Subcutaneous abdominal adipose tissue (tissue), 5 donors: ENCODE data around the gene ASB15.

Experiments used
- H3K27ac ChIP-seq: one replicate; pipeline ENCODE4 v1.7.0; 2013; ENCODE audit warnings: low read depth, mild to moderate bottlenecking, inconsistent platforms, low read length, moderate library complexity
- H3K27me3 ChIP-seq, 5 donors: one replicate each; pipeline ENCODE4 v1.7.0; 2013; ENCODE audit warnings: low read length in 5 of 5, inconsistent platforms in 1 of 5; ENCODE audit not compliant: control insufficient read depth in 5 of 5, insufficient read depth in 4 of 5
- H3K36me3 ChIP-seq, 5 donors: one replicate each; pipeline ENCODE4 v1.7.0; 2013; ENCODE audit warnings: low read length in 5 of 5; ENCODE audit not compliant: control insufficient read depth in 5 of 5, insufficient read depth in 5 of 5
- H3K4me1 ChIP-seq, 5 donors: one replicate each; pipeline ENCODE4 v1.7.0; 2013; ENCODE audit warnings: low read length in 5 of 5, mild to moderate bottlenecking in 3 of 5, moderate library complexity in 1 of 5; ENCODE audit not compliant: control insufficient read depth in 5 of 5, insufficient read depth in 5 of 5
- H3K4me3 ChIP-seq, 5 donors: one replicate each; pipeline ENCODE4 v1.7.0; 2013; ENCODE audit warnings: low read length in 5 of 5, low read depth in 1 of 5
- H3K9ac ChIP-seq, 5 donors: one replicate each; pipeline ENCODE4 v1.7.0; 2013; ENCODE audit warnings: low read length in 5 of 5, mild to moderate bottlenecking in 4 of 5, moderate library complexity in 3 of 5
- H3K9me3 ChIP-seq, 5 donors: one replicate each; pipeline ENCODE4 v1.7.0; 2013; ENCODE audit warnings: low read length in 5 of 5; ENCODE audit not compliant: control insufficient read depth in 5 of 5
- donor health status: healthy.
- donor health status: healthy.
- donor health status: healthy.
- donor health status: healthy.
- donor health status: healthy.

The ASB15 gene

GRCh38 chr7:123569352-123570010 lies 32.1 kb upstream of the ASB15 start:
- H3K9ac ChIP-seq, result no peak overlapping the region
- no peaks in the 10 kb centered on the region for H3K27me3 ChIP-seq

DNA sequence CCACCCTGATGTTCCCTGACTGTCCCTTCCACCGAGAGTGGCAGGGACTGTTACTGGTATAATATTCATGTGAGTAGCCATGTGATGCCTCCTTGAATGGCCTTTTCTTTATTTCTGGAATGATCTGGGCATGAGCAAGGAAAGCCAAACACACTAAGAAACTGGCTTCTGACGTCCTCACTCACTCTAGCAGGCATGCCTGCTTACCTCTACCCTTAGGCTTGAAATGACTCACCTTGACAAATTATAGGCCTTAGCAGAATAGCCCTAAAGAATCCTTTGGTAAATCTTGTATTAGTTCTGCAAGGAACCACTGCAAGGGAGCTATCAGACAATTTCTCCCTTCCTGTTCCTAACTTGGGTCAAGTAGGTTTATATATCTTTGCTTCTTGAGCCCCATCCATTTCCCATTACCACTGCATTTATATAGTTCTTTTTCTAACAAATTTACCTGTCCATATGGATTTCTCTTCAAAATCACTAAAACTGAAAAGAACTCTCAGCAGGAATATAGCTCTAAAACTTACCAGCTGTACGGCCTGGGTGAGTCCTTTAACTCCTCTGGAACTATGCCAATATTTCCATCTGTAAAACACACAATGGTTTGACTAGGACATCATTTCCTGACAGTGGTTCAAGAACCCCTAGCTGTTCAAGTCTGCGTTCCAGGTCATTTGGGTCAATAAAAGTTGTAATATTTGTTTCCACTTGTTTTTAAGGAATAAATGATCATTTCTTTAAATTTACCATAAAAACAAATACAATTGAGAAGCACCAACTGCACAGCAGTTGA lies 31.0 kb upstream of the ASB15 start:
- Histone ChIP-seq H3K4me3 (no peak overlapping the region), H3K36me3 (no peaks in the 10 kb centered on the region), H3K27me3 (no peaks in the 10 kb centered on the region), H3K4me1 (peaks cover 0 to 5% (median 0%) of the 10 kb centered on the region in 5 donors), H3K27ac (no peak overlapping the region), H3K9me3 (no peaks in the 10 kb centered on the region), H3K9ac (no peak overlapping the region)

More at GRCh38 chr7:123569352-123570010, 32.1 kb upstream of the ASB15 start:
- Histone ChIP-seq H3K4me3 (no peak overlapping the region), H3K36me3 (no peaks in the 10 kb centered on the region), H3K4me1 (peaks cover 0 to 5% (median 0%) of the 10 kb centered on the region in 5 donors), H3K27ac (no peak overlapping the region), H3K9me3 (no peaks in the 10 kb centered on the region)

- no peak overlapping the region for H3K27ac ChIP-seq
- no peak overlapping the region for H3K4me3 ChIP-seq
- peaks cover 0 to 5% (median 0%) of the 10 kb centered on the region in 5 donors for H3K4me1 ChIP-seq
- H3K36me3 ChIP-seq, result no peaks in the 10 kb centered on the region
- H3K9me3 ChIP-seq, result no peaks in the 10 kb centered on the region
- H3K9ac ChIP-seq, result no peak overlapping the region
- H3K27me3 ChIP-seq, result no peaks in the 10 kb centered on the region
Measured at GRCh38 chr7:123571187-123571586, 30.4 kb upstream of the ASB15 start.

DNA sequence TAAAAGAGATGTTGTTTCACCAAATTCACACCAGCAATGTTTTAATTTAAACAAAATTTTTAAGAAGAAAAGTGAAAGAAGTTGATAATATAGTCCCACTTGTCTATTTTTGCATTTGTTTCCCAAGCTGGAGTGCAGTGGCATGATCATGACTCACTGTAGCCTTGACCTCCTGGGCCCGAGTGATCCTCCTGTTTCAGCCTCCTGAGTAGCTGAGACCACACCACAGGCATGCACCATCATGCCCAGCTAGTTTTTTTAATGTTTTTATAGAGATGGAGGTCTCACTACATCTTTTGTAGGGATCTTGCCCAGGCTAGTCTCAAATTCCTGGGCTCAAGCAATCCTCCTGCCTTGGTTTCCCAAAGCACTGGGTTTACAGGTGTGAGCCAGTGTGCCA lies 29.9 kb upstream of the ASB15 start:
- H3K27ac ChIP-seq, result no peak overlapping the region
- no peaks in the 10 kb centered on the region for H3K27me3 ChIP-seq
- no peak overlapping the region for H3K4me3 ChIP-seq
- peaks cover 0 to 5% (median 0%) of the 10 kb centered on the region in 5 donors for H3K4me1 ChIP-seq
- H3K9me3 ChIP-seq, result no peaks in the 10 kb centered on the region
- no peak overlapping the region for H3K9ac ChIP-seq
- H3K36me3 ChIP-seq, result no peaks in the 10 kb centered on the region

DNA sequence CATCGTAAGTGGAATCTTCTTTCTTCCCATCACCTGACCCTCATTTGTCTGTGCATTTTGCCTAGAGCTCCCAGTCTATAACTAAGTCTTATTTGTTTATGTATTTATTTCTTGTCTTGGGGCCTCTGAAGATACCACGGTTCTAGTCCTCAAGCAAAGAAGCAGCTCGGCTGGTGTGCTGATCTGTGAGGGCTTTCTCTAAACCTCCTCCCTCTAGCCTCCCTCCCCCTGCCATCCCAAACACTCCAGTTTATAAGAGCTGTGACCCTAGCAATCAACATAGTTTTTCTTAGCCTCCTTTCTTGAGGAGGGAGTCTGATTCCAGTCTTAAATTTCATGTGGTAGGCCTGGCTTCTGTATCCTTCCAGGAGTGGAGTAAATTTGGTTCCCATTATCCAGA lies 28.3 kb upstream of the ASB15 start:
- Histone ChIP-seq H3K9ac (no peak overlapping the region), H3K9me3 (no peaks in the 10 kb centered on the region), H3K27me3 (no peaks in the 10 kb centered on the region), H3K4me1 (peaks cover 0 to 5% (median 0%) of the 10 kb centered on the region in 5 donors), H3K4me3 (no peak overlapping the region), H3K36me3 (no peaks in the 10 kb centered on the region), H3K27ac (no peak overlapping the region)

DNA sequence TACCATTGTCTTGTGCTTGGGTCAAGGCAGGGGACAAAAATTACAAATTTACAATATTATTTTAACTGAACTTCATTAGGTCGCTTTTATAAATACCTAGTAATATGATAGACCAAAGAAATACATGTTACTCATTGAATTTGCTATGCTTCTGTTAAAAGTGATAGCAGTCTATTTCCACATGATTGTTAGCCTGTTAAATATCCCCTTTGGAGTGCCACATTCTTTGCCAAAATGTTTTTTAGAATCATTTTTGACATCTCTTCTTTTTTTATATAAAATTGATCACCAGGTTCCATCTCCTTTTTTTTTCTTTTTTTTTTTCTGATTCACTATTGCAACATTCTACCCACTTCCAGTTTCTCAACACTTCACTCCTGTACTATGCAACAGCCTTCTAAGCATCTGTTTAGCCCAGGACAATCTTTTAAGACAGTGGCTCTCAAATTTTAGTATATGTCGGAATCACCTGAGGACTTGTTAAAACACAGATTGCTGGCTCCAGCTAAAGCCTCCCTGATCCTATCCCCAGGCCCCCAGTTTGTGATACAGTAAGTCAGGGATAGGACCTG lies 27.6 kb upstream of the ASB15 start:
- Histone ChIP-seq H3K4me3 (no peak overlapping the region), H3K27me3 (no peaks in the 10 kb centered on the region), H3K27ac (no peak overlapping the region), H3K9ac (no peak overlapping the region), H3K9me3 (no peaks in the 10 kb centered on the region), H3K36me3 (no peaks in the 10 kb centered on the region), H3K4me1 (peaks cover 0 to 5% (median 0%) of the 10 kb centered on the region in 5 donors)

DNA sequence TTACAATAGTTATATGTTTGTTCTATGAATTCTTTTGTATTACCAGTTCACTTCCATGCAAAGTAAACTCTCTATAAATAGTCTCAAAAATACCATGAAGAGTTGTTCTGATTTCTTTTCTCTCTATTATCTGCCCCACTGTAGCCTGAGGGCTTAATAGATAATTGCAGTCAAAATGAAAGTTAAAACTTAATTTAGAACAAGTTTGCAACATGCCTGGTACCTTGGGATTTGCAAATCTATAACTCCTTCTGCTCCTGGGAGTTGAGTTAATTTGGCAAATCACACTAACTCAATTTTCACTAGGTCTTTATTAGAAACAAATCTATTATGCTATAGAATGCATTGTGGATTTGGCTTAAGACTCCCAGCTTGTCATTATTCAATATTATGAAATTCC lies 22.2 kb upstream of the ASB15 start:
- H3K27ac ChIP-seq, result no peak overlapping the region
- H3K4me3 ChIP-seq, result no peak overlapping the region
- peaks cover 0 to 8% (median 0%) of the 10 kb centered on the region in 5 donors for H3K27me3 ChIP-seq
- H3K36me3 ChIP-seq, result no peaks in the 10 kb centered on the region
- no peak overlapping the region for H3K9ac ChIP-seq
- no peaks in the 10 kb centered on the region for H3K9me3 ChIP-seq
- no peaks in the 10 kb centered on the region for H3K4me1 ChIP-seq

GRCh38 chr7:123580406-123581161 lies 21.0 kb upstream of the ASB15 start:
- Histone ChIP-seq H3K9me3 (no peaks in the 10 kb centered on the region), H3K9ac (no peak overlapping the region), H3K4me3 (no peak overlapping the region), H3K4me1 (no peaks in the 10 kb centered on the region), H3K27me3 (peaks cover 0 to 8% (median 0%) of the 10 kb centered on the region in 5 donors), H3K36me3 (no peaks in the 10 kb centered on the region), H3K27ac (no peak overlapping the region)

DNA sequence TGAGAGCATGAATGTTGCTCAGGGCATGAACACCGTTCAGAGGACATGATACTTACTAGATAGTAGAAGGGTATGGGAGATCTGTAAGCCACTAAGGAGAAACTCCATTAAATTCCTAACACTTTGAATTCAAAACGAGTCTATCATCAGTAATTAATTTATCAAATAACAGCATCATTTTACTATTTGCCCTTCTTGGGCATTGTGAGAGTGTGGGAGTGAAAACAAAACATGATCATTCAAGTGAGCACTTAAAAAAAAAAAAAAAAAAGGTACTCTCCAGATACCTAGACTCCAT lies 20.5 kb upstream of the ASB15 start:
- Histone ChIP-seq H3K27ac (no peak overlapping the region), H3K36me3 (no peaks in the 10 kb centered on the region), H3K9me3 (no peaks in the 10 kb centered on the region), H3K9ac (no peak overlapping the region), H3K27me3 (peaks cover 0 to 8% (median 0%) of the 10 kb centered on the region in 5 donors), H3K4me3 (no peak overlapping the region), H3K4me1 (no peaks in the 10 kb centered on the region)

GRCh38 chr7:123583821-123584220 lies 17.8 kb upstream of the ASB15 start:
- Histone ChIP-seq H3K36me3 (no peaks in the 10 kb centered on the region), H3K27me3 (peaks cover 0 to 8% (median 0%) of the 10 kb centered on the region in 5 donors), H3K4me1 (no peaks in the 10 kb centered on the region), H3K4me3 (no peak overlapping the region), H3K9ac (no peak overlapping the region), H3K9me3 (no peaks in the 10 kb centered on the region), H3K27ac (no peak overlapping the region)
